Measurements from ENCODE around the gene YLPM1. TPM values are rescaled to one million over a fixed set of nuclear protein-coding genes. Genes with fewer than 3 reads are reported as not detected.

YLPM1 gene
- total RNA-seq, 1 donor from 2014 or later: 90.4 TPM

DNA sequence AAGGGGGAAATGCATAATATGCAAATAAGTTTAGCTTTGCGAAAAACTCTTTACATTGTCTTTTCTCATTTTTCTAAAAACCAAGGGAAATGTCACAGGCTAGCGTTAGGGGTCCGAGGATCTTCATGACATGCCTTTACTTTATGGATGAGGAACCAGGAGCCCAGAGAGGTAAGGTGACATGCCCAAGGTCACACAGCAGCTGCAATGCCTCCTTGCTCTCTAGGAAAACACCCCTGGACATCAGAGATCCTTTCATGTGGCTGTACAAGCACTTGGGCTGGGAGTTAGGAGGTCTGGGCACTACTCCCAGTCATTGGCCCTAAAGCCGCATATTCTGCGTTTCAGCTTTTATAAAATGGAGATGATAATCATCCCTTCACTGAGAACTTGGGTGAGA, 112.1 kb downstream of the YLPM1 start:
- TF ChIP-seq, protein P1, sequence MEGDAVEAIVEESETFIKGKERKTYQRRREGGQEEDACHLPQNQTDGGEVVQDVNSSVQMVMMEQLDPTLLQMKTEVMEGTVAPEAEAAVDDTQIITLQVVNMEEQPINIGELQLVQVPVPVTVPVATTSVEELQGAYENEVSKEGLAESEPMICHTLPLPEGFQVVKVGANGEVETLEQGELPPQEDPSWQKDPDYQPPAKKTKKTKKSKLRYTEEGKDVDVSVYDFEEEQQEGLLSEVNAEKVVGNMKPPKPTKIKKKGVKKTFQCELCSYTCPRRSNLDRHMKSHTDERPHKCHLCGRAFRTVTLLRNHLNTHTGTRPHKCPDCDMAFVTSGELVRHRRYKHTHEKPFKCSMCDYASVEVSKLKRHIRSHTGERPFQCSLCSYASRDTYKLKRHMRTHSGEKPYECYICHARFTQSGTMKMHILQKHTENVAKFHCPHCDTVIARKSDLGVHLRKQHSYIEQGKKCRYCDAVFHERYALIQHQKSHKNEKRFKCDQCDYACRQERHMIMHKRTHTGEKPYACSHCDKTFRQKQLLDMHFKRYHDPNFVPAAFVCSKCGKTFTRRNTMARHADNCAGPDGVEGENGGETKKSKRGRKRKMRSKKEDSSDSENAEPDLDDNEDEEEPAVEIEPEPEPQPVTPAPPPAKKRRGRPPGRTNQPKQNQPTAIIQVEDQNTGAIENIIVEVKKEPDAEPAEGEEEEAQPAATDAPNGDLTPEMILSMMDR (conservative IDR thresholded peaks at IDR 0.05): no peak
- Mint-ChIP-seq H3K36me3 (no peaks in the 10 kb centered on the region), H3K4me3 (no peak overlapping the region), H3K27me3 (peaks cover 3% of the 10 kb centered on the region), H3K4me1 (ENCODE audit: unreplicated experiment) (peaks cover 6% of the 10 kb centered on the region), H3K27ac (no peak overlapping the region), H3K9me3 (no peaks in the 10 kb centered on the region)
- DNase-seq (ENCODE audit: extremely low spot score, unreplicated experiment): no peak

DNA sequence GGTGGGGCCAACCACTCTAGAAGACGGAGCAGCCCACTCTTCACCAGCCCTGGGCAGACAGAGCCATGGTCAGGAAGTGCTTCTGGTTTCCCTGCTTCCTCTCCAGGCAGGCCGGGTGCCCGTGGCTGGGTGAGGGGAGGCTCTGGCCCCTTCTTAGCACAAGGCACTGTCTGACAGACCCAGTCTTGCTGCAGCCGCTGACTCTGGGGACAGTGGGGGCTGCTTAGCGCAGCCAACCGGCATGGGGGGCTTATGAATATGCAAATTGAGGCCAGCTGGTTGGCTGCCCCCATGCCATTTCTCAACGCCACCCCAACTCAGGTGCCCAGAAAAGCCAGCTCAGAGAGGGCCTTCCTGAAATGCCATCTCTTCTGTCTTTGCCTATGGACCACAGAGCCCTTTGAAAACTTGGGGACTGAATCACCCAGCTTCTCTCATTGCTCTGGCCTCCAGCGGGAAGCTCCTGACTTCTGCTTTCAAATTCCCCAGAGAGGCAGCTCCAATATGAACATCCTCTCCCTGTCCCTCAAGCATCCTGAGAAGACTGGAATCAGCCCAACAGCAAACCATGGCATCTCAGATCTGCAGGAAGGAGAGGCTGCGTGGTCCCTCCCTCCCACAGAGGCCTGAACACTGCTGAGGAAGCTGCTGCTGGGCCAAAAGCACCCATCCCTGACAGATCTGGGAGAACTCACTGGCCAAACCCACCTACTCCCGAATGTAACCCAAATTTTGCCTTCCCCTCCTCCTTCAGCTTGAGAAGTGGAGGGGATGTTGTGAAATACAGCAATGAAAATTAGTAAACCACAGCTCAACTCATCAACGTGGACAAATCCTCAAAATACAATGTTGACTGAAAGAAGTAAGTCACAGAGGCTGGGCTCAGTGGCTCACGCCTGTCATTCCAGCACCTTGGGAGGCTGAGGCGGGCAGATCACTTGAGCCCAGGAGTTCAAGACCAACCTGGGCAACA, 113.1 kb downstream of the YLPM1 start, which contains the start of gene PROX2:
TSS of gene PROX2 (minus strand) at position 205 of the 973 bp plus-strand sequence. CDS start 12,311 bp downstream, outside the sequence.
- TF ChIP-seq, protein P1 (conservative IDR thresholded peaks at IDR 0.05): no peak
- H3K9me3 Mint-ChIP-seq: no peaks in the 10 kb centered on the region
- peaks cover 6% of the 10 kb centered on the region for H3K4me1 Mint-ChIP-seq (ENCODE audit: unreplicated experiment)
- no peak within 1 kb of the TSS for H3K4me3 Mint-ChIP-seq
- H3K36me3 Mint-ChIP-seq: no peaks in the 10 kb centered on the region
- no peak for DNase-seq (ENCODE audit: extremely low spot score, unreplicated experiment)
- peaks cover 3% of the 10 kb centered on the region for H3K27me3 Mint-ChIP-seq
- no peak within 1 kb of the TSS for H3K27ac Mint-ChIP-seq

DNA sequence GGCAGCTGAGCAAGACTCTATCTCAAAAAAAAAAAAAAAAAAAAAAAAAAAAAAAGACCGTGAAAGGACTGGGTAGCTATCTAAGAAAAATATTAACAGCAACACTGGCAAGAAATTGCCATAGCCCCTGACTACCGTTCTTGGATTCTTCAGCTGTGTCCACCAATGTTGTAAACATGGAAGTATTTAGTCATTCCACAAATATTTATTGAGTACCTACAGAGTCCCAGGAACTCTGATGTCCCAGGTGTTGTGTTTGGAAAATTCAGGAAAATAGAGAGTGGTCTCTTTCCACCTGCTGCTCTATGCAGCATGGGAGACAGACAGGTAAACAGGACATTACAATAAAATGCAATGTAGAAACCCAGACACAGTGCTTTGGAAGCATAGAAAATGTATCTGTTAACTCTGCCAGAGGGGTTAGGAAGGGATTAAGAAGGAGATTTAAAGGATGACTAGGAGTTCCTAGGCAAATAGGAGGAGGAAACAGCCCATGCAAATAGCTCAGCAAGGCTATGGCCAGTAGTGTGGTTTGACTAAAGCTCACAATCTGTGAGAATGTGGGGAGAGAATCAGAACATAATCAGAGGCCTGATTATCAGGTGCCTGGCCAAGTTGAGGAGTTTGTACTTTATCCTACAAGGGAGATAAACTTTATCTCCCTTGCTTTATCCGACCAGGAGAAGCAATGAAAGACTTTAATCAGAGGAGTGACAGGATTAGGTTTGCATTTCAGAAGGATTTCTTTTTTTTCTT, 116.5 kb downstream of the YLPM1 start:
- Mint-ChIP-seq H3K4me1 (ENCODE audit: unreplicated experiment) (peaks cover 25% of the 10 kb centered on the region), H3K27me3 (peaks cover 3% of the 10 kb centered on the region), H3K9me3 (no peaks in the 10 kb centered on the region), H3K27ac (peak overlapping the region; percentile 26), H3K36me3 (peaks cover 5% of the 10 kb centered on the region), H3K4me3 (peak overlapping the region; percentile 51)
- TF ChIP-seq, protein P1 (conservative IDR thresholded peaks at IDR 0.05): no peak
- no peak for DNase-seq (ENCODE audit: extremely low spot score, unreplicated experiment)

DNA sequence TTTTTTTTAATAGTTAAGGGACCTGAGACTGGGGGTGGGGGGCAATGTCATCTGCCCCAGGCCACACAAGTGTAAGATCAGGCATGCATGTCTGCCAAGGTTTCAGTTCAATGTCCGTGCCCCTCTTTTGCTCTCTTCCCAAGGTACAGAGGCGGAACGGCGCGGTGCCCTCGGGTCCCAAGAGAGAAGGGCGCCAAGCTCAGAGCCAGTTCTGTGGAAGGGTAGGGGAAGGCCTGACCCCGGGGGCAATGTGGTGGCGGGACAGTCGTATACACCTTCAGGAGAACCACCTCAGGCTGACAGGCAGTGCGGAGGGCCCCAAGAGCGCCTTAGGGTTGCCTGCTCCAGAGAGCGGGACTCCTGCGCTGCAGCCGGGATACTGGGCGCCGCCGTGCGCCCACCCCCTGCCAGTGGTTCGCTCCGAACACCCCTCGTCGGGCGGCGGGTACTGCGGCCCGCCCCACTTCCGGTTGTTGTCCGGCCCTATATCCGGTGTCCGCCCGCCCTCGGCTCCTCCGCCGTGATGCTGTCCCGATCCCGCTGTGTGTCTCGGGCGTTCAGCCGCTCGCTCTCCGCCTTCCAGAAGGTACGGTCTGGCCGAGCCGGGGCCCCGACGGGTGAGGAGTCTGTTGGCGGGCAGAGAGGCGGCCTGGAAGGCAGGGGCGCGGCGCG, 118.5 kb downstream of the YLPM1 start, which contains the start of gene DLST:
TSS of gene DLST (plus strand) at position 486 of the 672 bp plus-strand sequence. CDS start at position 524, 38 bp downstream.
- Mint-ChIP-seq H3K27ac (peak within 1 kb of the TSS; percentile 99), H3K4me1 (ENCODE audit: unreplicated experiment) (peaks cover 43% of the 10 kb centered on the region), H3K9me3 (no peaks in the 10 kb centered on the region), H3K36me3 (peaks cover 7% of the 10 kb centered on the region), H3K4me3 (peak within 1 kb of the TSS; percentile 100), H3K27me3 (no peaks in the 10 kb centered on the region)
- DNase-seq (ENCODE audit: extremely low spot score, unreplicated experiment): peak; percentile 93
- TF ChIP-seq, protein P1 (conservative IDR thresholded peaks at IDR 0.05): no peak

Data from type B pancreatic cell (in vitro differentiated cells).